ENCODE measurements around the gene SLC12A9. TPM values are rescaled to one million over a fixed set of nuclear protein-coding genes. Genes with fewer than 3 reads are reported as not detected.

The SLC12A9 gene
- total RNA-seq, 1 experiment from 2014 or later: 24.6 TPM

DNA sequence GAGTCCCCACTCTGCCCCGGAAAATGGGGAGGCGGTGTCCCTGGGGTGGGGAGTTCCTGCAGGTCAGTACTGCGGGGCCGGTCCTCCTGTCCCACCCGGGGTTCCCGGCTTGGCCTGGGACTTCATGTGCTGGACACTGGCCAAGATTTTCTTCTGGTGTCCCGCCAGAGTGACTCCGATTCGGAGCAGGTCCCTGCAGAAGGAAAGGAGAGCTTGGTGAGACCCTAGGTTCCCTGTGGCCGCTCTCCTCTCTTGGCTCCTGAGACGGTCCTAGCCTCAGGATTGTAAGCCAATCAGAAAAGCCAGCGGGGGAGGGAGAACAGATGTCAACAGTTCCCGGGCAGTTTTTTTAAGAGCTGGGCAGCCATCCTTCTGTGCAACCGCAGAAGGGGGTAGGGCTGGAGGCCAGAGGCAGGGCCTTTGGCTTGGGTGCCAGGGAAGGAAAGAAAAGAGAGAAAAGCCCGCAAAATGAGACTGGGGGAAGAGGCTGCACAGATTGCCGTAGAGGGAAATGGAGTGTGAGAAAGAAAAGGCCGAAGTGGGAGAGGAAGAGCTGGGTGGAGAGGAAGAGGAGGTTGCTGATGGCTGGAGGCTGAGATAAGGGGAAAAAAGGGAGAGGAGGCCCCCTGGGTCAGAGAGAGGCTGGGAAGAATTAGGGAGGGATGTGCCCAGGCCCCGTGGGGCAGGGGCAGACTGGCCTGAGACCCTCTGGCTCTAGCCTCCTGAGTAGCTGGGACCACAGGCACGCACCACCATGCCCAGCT is 48.9 kb upstream of the SLC12A9 start:
- intact Hi-C loops (cut with micrococcal nuclease): no loop called here
- Histone ChIP-seq H3K9me2 (ENCODE audit: insufficient read depth) (no peaks in the 10 kb centered on the region), H4K20me1 (ENCODE audit: insufficient read depth) (no peaks in the 10 kb centered on the region), H3K4me1 (ENCODE audit: control insufficient read depth in 1 of 2, insufficient read depth in 2 of 2, low read length in 2 of 2) (peaks cover 33 to 48% of the 10 kb centered on the region in 2 experiments), H3K36me3 (ENCODE audit: control insufficient read depth in 1 of 2, insufficient read depth in 2 of 2, low read length in 2 of 2) (peaks cover 20 to 23% of the 10 kb centered on the region in 2 experiments; a peak in 3 of 4 replicates), H3K4me3 (replicated peaks in 1 of 2; ENCODE audit: low read depth in 1 of 2, low read length in 2 of 2) (no peak overlapping the region), H3K9me3 (ENCODE audit: control insufficient read depth in 1 of 2, insufficient read depth in 1 of 2, low read depth in 1 of 2, low read length in 2 of 2) (no peaks in the 10 kb centered on the region), H3K4me2 (ENCODE audit: low read length) (no peak overlapping the region), H2AFZ (ENCODE audit: low read depth, low read length, poor library complexity, severe bottlenecking) (no peak overlapping the region), H3K79me2 (ENCODE audit: insufficient read depth, low read length) (no peaks in the 10 kb centered on the region), H3K27ac (ENCODE audit: low read depth, low read length) (peak overlapping the region; percentile 48; the same call in 1 of the 2 replicates), H3K9ac (ENCODE audit: low read length) (no peak overlapping the region), H3K27me3 (ENCODE audit: insufficient read depth, low read length) (no peaks in the 10 kb centered on the region)
- ChIA-PET RAD21 (ENCODE audit: low non-redundant PET in 1 of 2, low total read pairs in 2 of 2, uncharacterized antibody in 2 of 2, unreplicated experiment in 2 of 2) (no interaction called here), POLR2A (no interaction called here), CTCF (interaction anchor here (0.6 to 4.9 kb wide), 5 partner anchors 8 to 98 kb away, joined by 3 to 48 read pairs (median 4); partner anchors contain the start of genes POP7, SLC12A9 and SRRT)
- ATAC-seq (no peak), DNase-seq (ENCODE audit: low read depth, low spot score) (no peak)
- no peak for TF ChIP-seq JUND (IDR thresholded peaks at IDR 0.05)
- TF ChIP-seq ZFX (IDR thresholded peaks at IDR 0.05): no peak
- BruUV-seq (replicated peaks): no TSS peak

DNA sequence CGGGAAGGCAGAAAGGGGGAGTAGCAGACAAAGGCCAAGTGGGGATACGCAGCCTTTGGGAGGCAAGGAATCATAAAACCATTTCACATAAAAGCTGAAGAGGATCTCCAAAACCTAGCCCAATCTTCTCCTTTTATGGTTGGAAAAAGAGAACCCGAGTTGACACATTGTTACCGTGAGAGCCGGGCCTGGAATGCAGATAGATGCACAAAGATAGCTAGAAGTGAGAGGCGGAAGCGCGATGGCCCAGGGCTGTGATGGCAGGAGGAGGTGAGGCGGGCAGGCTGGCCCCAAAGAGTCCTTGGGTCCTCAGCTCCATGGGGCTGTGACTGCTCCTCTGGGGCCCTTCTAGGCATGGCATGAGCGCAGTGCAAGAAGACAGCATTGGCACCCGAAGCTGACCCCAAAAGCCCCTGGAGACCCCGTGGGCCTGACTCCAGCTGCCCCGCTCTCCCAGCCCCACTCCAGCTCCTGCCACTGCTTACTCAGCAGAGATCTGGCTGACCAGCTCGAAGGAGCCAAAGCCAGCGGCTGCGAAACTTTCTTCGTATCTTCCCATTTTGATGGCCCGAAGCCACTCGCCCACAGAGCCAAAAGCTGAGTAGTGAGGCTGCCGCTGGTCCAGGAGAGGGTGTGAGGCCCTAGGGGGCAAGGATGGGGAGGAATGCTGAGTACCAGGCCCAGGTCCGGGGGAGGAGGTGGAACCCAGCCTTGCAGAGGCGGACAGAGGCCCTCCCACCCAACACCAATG is 47.7 kb upstream of the SLC12A9 start:
- Histone ChIP-seq H3K4me2 (ENCODE audit: low read length) (no peak overlapping the region), H3K27ac (ENCODE audit: low read depth, low read length) (no peak overlapping the region), H3K9me3 (ENCODE audit: control insufficient read depth in 1 of 2, insufficient read depth in 1 of 2, low read depth in 1 of 2, low read length in 2 of 2) (no peaks in the 10 kb centered on the region), H3K4me3 (replicated peaks in 1 of 2; ENCODE audit: low read depth in 1 of 2, low read length in 2 of 2) (no peak overlapping the region), H3K9ac (ENCODE audit: low read length) (no peak overlapping the region), H2AFZ (ENCODE audit: low read depth, low read length, poor library complexity, severe bottlenecking) (no peak overlapping the region), H3K79me2 (ENCODE audit: insufficient read depth, low read length) (no peaks in the 10 kb centered on the region), H3K4me1 (ENCODE audit: control insufficient read depth in 1 of 2, insufficient read depth in 2 of 2, low read length in 2 of 2) (peaks cover 31 to 41% of the 10 kb centered on the region in 2 experiments), H3K36me3 (ENCODE audit: control insufficient read depth in 1 of 2, insufficient read depth in 2 of 2, low read length in 2 of 2) (peaks cover 23 to 26% of the 10 kb centered on the region in 2 experiments; a peak in 3 of 4 replicates), H4K20me1 (ENCODE audit: insufficient read depth) (no peaks in the 10 kb centered on the region), H3K27me3 (ENCODE audit: insufficient read depth, low read length) (no peaks in the 10 kb centered on the region), H3K9me2 (ENCODE audit: insufficient read depth) (no peaks in the 10 kb centered on the region)
- ATAC-seq (no peak), DNase-seq (ENCODE audit: low read depth, low spot score) (no peak)
- intact Hi-C loops (cut with micrococcal nuclease): no loop called here
- ChIA-PET RAD21 (ENCODE audit: low non-redundant PET in 1 of 2, low total read pairs in 2 of 2, uncharacterized antibody in 2 of 2, unreplicated experiment in 2 of 2) (no interaction called here), CTCF (no interaction called here), POLR2A (interaction anchor here (0.7 kb wide), 1 partner anchor 99 kb away, joined by 3 read pairs; no protein-coding TSS in a partner anchor)
- no TSS peak for BruUV-seq (replicated peaks)
- TF ChIP-seq SRF (IDR thresholded peaks at IDR 0.05; ENCODE audit: low read depth) (no peak), ELF1 (IDR thresholded peaks at IDR 0.05; ENCODE audit: borderline replicate concordance, low read depth) (no peak), JUND (IDR thresholded peaks at IDR 0.05) (no peak), SP1 (IDR thresholded peaks at IDR 0.05; ENCODE audit: low read depth) (no peak), RAD21 (IDR thresholded peaks at IDR 0.05; ENCODE audit: low read depth) (no peak), EGR1 (IDR thresholded peaks at IDR 0.05; ENCODE audit: low read depth) (no peak)
- TF ChIP-seq, protein P1, sequence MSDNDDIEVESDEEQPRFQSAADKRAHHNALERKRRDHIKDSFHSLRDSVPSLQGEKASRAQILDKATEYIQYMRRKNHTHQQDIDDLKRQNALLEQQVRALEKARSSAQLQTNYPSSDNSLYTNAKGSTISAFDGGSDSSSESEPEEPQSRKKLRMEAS (IDR thresholded peaks at IDR 0.05): no peak
